ENCODE data around the gene CMTM6.
"Not testable (repeated sequence)": the region's sequence is repeated elsewhere in the genome, so short reads cannot be mapped to it uniquely, and the experiment has no call there.

Gene CMTM6

DNA sequence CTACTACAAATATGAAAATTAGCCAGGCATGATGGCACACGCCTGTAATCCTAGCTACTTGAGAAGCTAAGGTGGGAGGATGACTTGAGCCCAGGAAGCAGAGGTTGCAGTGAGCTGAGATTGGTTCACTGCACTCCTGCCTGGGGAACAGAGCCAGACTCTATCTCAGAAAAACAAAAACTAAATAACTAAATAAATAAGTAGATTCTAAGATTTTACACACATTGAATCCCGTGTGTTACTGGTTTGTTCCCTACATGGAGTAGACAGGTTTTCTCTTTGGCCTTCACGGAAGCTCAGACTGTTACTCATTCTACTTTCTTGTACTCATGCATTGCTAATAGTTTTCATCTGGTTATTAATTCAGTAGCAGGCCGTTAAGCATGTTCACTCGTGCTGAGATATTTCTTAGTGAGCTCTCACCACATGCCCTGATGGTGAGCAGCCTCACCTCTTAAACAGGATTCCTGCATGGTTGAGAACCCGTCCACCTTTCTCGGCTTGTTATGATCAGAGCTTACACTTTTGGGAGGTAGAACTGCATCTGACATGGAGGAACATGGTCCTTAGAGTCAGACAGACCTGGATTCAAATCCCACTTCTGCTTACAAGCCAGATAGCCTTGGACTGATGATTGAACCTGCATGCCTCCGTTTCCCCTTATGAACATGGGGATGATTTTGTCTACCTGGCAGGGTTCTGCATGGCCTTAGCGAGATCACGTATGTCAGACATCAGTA is 61.9 kb downstream of the CMTM6 start:
- no peak for DNase-seq

DNA sequence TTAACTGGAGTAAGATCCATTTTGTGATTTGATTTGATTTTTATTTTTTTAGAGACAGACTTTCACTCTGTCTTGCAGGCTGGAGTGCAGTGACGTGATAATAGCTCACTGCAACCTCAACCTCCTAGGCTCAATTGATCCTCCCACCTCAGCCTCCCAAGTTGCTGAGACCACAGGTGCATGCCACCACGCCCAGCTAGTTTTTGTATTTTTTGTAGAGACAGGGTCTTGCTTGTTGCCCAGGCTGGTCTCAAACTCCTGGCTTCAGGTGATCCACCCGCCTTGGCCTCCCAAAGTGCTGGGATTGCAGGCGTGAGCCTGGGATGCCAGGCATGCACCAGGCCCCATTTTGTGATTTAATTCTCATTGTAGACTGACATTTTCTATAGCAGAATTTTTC is 63.2 kb downstream of the CMTM6 start:
- not testable (repeated sequence) for DNase-seq

DNA sequence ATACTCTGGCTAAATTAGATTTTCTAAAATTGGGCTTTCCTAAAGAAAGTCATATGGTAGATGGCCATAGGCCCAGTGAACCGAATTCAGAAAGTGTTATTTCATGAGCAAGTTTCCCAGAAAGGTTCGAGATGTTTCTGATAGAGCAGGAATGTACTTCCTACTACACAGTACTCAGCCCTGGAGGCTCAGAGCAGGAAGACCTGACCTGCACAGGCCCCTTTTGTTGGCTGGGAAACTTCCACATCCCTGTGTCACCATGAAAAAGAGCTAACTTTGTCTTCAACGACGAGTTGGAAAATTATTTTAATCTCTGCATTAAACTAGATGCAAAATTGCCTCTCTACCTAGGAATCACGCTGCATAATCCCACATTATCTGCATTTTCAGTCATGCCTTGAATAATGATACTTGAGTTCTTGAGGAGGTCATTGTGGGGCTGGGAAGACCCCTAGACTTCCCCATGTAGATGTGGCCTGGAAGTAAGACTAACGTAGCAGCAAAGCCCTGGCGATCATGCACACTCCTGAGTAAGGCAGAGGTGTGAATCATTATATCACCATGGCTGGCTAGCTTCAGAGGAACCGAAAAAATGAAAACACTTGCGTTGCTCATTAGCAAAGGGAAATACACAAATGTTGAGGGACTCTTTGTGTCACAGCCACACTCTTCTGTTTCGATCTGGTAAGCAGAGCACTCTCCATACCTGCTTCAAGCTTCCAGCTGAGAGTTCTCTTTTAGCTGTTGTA is 63.9 kb downstream of the CMTM6 start:
- DNase-seq = no peak

DNA sequence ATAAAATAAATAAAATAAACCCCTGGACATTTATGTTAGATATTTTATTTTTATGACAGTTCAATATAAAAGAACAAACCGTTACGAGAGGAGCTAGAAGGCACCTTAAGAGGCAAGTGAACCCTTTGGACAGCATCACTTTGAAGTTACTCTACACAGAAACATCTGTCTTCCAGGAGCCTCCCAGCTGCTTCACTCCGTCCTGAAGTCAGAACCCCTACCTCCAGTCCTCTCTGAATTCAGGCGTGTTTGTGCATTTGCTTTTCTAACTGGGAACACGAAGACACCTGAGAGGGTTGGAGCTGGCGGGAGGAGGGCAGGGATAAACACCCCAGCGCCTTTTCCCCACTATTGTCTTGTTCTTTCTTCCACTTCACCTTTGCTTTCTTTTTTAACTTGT is 64.8 kb downstream of the CMTM6 start:
- DNase-seq = no peak

DNA sequence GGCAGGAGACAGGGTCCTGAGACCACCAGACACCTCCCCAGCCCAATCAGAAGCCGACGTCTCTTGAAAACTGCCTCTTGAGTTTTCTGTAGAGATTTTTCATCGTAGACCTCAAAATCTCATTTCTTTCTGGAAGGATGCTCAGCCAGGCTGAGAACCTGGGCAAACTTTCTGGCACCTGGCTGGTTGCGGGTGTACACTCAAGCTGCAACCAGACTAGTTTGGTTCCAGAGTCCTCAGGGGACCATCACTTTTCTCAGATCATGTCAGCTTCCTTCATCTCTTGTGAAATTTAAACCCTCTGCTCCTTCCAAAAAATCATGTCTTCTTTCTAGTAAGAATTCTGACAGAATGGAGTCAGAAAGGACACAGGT is 65.8 kb downstream of the CMTM6 start:
- DNase-seq = no peak

DNA sequence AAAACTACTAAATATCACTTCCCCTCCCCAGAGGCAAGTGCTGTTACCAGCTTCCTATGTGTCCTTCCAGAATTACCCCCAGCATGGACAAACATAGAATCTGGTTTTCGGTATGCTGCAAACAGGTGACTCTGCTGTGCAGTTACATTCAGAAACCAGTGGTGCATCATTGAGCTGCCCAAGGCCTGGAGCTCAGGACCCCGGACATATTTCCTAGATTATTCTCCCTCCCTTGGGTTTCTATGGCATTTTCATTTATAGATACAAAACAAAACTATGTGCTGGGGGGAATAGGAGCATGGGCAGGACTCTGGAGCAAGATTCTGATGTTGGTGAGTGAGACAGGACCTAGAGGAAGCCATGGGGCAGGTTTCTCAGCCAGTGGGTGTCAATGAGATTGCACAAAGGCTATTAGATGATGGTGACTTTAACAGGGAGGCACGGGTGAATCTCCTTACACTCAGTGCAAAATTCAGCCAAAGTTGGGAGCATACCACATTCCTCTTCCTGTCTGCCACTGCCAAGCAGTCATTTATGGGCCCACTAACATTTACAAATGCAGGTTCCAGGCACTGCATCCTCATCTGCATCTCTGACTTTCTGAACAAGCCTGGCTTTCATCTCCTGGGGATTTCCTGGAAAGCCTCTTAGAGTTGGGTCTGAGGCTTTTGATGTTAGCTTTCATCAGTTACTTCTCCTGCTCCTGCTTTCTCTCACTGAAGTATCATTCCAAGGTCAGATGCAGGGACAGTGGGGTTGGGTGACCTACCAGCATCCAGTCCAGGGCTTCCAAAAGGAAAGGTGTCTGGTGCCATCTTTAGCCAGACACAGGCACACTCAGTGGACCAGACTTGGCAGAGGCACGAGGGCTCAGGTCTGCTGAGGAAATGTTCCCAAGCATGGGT is 66.5 kb downstream of the CMTM6 start:
- DNase-seq = no peak

DNA sequence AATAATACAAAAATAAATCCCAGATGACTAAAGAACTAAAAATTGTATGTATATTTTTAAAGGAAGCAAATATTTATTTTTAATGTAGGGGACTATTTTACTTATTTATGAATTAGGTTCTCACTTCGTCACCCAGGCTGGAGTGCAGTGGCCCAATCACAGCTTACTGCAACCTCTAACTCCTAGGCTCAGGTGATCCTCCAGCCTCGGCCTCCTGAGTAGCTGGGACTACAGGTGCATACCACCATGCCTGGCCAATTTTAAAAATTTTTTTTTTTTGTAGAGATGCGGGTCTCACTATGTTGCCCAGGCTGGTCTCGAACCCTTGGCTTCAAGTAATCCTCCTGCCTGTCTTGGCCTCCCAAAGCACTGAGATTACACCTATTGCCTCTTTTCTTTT is 68.4 kb downstream of the CMTM6 start:
- no peak for DNase-seq

DNA sequence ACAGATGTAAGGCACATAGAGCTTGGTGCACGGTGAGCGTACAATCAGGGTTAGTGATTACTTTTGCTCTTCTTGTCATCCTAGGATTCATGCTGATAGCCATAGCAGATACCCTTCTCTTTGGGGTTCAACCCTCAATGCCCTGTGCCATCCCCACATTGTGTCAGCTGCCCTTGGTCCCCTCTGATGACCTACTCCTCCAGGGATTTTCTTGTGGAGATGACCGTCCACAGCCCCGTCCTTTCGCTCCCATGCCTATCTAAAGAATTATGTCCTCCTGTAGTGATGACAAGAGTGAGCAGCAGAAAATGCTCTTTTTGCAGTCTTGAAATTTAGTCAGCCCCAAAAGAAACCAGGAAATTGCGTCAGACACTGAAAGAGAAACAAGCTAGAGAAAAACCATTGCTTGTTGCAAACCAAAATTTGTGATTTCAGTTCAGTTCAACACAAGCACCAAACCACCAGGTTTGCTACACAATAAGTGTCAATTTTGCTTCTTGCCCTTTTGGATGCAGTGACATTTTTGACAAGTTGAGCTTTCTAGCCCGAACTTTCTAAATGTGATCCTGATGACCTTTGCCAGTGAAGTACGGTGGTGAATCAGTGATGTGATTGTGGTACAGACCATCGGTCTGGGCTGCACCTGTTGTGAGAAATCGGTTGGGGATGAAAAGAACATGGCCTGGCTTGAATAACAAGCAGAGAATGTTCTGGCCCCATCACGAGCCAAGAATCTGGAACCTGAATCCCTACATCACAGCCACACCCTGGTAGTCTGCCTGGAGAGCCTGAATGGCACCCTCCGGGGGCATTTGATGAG is 69.7 kb downstream of the CMTM6 start:
- DNase-seq = no peak

DNA sequence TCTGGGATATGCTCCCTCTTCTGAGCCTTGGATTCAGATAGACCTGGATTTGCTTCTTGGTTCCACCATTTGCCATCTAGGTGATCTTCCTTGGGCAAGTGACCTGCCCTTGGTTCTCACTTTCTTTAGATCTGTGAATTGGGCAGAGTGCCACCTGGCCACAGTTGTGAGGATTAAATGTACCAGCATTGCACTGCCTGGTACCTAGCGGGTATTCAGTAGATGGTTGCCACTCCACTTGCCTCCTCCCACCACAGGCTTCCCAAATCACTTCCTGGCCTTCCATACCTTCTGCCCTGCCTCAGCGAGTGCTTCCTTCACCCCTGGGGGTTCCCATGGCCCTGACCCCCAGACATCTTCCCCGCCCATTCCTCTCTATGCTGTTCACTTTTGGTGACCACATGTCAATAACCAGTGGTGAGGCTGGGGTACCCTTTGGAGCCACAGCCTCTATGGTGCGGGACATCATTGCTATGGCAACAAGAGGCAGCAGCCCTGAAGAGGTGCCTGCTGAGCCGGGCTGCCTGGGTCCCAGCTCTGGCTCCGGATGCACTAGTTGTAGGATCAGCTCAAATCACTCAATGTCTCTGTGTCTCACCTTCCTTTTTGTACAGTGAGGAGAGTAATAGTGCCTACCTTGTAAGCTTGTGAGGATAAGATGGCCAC is 70.5 kb downstream of the CMTM6 start:
- no peak for DNase-seq

DNA sequence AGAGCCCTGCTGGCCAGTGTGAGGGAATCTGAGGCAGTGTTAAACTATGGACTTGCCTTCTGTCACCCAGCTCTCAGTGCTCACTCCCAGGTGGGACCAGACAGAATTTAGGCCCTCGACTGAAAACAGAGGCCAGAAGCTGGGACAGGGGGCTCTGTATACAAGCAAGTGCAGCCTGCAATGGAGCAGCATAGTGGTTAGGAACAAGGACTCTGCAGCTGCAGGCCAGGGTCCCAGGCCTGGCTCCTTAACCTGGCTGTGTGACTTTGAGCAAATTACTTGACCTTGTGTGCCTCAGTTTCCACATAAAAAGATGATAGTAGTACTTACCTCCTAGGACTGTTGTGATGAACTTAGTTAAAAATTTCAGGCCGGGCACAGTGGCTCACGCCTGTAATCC is 71.2 kb downstream of the CMTM6 start:
- no peak for DNase-seq
